T-cell (primary cell): ENCODE data around the gene LRP1B. TPM values are rescaled to one million over a fixed set of nuclear protein-coding genes. Genes with fewer than 3 reads are reported as not detected.

Experiments used
- ATAC-seq, 4 experiments: fragments of 200-7000 bp in 3 of 4; fragments of 150-1000 bp in 1 of 4; cut with Tn5 transposase; replicated peaks in 1 of 4; 1 replicate in 3 of 4; 2 replicates in 1 of 4; pipeline ENCODE4 v1.10.0; 2021; ENCODE audit warnings: moderate library complexity in 3 of 4, mild to moderate bottlenecking in 2 of 4, moderate number of reproducible peaks in 1 of 4
- CTCF ChIA-PET, 2 donors: fragments of 300-600 bp; sonication (Branson Sonifier 250); formaldehyde crosslinking; loops; one replicate each; lab custom pipeline; 2022; ENCODE audit warnings: antibody characterized with exemption in 2 of 2; lab: Charles Lee
- POLR2A ChIA-PET, 2 donors: fragments of 300-600 bp; sonication (Branson Sonifier 250); formaldehyde crosslinking; loops; one replicate each; lab custom pipeline; 2022; ENCODE audit warnings: antibody characterized with exemption in 2 of 2; lab: Charles Lee
- DNase-seq, 35 experiments: peaks; one replicate each; pipeline versions ENCODE4 v3.0.0 to v3.0.0-alpha.2; 2013 to 2023
- H3K27ac ChIP-seq: one replicate; pipeline ENCODE4 v1.5.1; 2013; ENCODE audit warnings: low read length
- H3K27me3 ChIP-seq, 2 experiments: replicated peaks in 1 of 2; 1 replicate in 1 of 2; 2 replicates in 1 of 2; pipeline versions ENCODE4 v1.6.1 to v1.7.0; 2013; ENCODE audit warnings: low read length in 1 of 2, mixed read lengths in 1 of 2; ENCODE audit not compliant: control insufficient read depth in 2 of 2, insufficient read depth in 2 of 2; ENCODE audit errors: extremely low read depth in 1 of 2
- H3K36me3 ChIP-seq, 2 donors: 1 replicate in 1 of 2; 2 replicates in 1 of 2; pipeline versions ENCODE4 v1.6.1 to v1.7.0; 2013; ENCODE audit warnings: low read length in 1 of 2; ENCODE audit not compliant: control insufficient read depth in 2 of 2, insufficient read depth in 1 of 2; ENCODE audit errors: extremely low read depth in 1 of 2
- H3K4me1 ChIP-seq, 2 experiments: 1 replicate in 1 of 2; 2 replicates in 1 of 2; pipeline versions ENCODE4 v1.6.1 to v1.7.0; 2013; ENCODE audit warnings: low read length in 2 of 2, mixed read lengths in 1 of 2; ENCODE audit not compliant: insufficient read depth in 2 of 2, control insufficient read depth in 1 of 2; ENCODE audit errors: extremely low read depth in 1 of 2
- H3K4me3 ChIP-seq, 2 donors: 1 replicate in 1 of 2; 2 replicates in 1 of 2; pipeline versions ENCODE4 v1.5.1 to v1.7.0; 2013; ENCODE audit warnings: mild to moderate bottlenecking in 2 of 2, low read length in 1 of 2, moderate library complexity in 1 of 2; ENCODE audit not compliant: control insufficient read depth in 1 of 2; ENCODE audit errors: extremely low read depth in 1 of 2
- H3K9me3 ChIP-seq: 2 replicates; pipeline ENCODE4 v1.7.0; 2013
- H3K27ac Mint-ChIP-seq, 2 donors: one replicate each; pipeline ENCODE4 v1.8.0; 2020 to 2021; ENCODE audit warnings: mild to moderate bottlenecking in 2 of 2, mixed read lengths in 2 of 2
- H3K27me3 Mint-ChIP-seq, 2 donors: one replicate each; pipeline ENCODE4 v1.8.0; 2021 to 2022; ENCODE audit warnings: mixed read lengths in 2 of 2
- H3K36me3 Mint-ChIP-seq: one replicate; pipeline ENCODE4 v1.8.0; 2021; ENCODE audit warnings: mixed read lengths
- H3K4me1 Mint-ChIP-seq, 3 donors: one replicate each; pipeline ENCODE4 v1.8.0; 2020 to 2022; ENCODE audit warnings: mixed read lengths in 3 of 3, mild to moderate bottlenecking in 1 of 3
- H3K4me3 Mint-ChIP-seq, 3 donors: one replicate each; pipeline ENCODE4 v1.8.0; 2020 to 2022; ENCODE audit warnings: mild to moderate bottlenecking in 3 of 3, mixed read lengths in 3 of 3, moderate library complexity in 3 of 3
- H3K9me3 Mint-ChIP-seq, 3 donors: one replicate each; pipeline ENCODE4 v1.8.0; 2020 to 2022; ENCODE audit warnings: mixed read lengths in 3 of 3
- WGBS: methylation state at CpG from one replicate; pipeline ENCODE4 v1.1.5; 2013; ENCODE audit warnings: missing lambda C conversion rate; ENCODE audit not compliant: insufficient coverage; 5-methylcytosine and 5-hydroxymethylcytosine counted together
- total RNA-seq, 35 experiments: library from RNA in 6 of 35; stranded (reverse) in 6 of 35; fragments of 120-200 nt in 1 of 35; gene quantifications; one replicate each; pipeline versions ENCODE4 v1.2.1 to v1.2.4 and lab custom pipeline; 2013 to 2026

LRP1B gene
- total RNA-seq, 5 donors from 2014 or later (not counting 1 experiment from before 2014, with no cell fraction given): not detected

DNA sequence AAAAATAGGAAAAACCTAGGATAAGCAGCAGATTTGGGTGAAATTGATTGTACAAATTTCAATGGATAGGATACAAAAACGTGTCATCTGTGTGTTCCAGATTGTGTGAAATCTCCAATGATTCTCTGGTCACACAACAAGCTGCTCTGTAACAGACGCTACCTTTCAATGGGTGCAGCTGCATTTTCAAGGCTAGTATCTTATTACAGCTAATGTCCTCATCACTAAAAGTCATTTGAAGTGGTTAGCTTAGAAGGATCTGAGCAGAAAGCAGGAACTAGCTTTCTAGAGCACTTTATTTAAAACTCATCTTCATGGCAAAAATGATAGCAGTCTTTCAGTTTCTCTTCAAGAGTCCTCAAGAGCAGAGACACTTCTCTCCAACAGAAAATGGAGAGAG lies 364.6 kb downstream of the LRP1B start:
- H3K4me3 ChIP-seq: no peak overlapping the region
- no CpG with 5 or more reads among the region's 2 CpGs for WGBS
- ATAC-seq (no peak), DNase-seq (no peak)
- Mint-ChIP-seq H3K27me3 (no peaks in the 10 kb centered on the region), H3K9me3 (peaks cover 5 to 11% (median 8%) of the 10 kb centered on the region in 3 donors), H3K36me3 (no peaks in the 10 kb centered on the region), H3K27ac (no peak overlapping the region), H3K4me3 (no peak overlapping the region), H3K4me1 (no peaks in the 10 kb centered on the region)
- ChIA-PET CTCF (no interaction called here), POLR2A (no interaction called here)
- no peaks in the 10 kb centered on the region for H3K9me3 ChIP-seq
- H3K36me3 ChIP-seq: no peaks in the 10 kb centered on the region
- H3K4me1 ChIP-seq: no peaks in the 10 kb centered on the region
- no peak overlapping the region for H3K27ac ChIP-seq
- H3K27me3 ChIP-seq: no peaks in the 10 kb centered on the region

GRCh38 chr2:141748616-141749015 lies 382.2 kb downstream of the LRP1B start:
- Mint-ChIP-seq H3K4me3 (no peak overlapping the region), H3K4me1 (no peaks in the 10 kb centered on the region), H3K9me3 (peaks cover 4 to 12% (median 8%) of the 10 kb centered on the region in 3 donors), H3K27ac (no peak overlapping the region), H3K27me3 (no peaks in the 10 kb centered on the region), H3K36me3 (no peaks in the 10 kb centered on the region)
- ATAC-seq (no peak), DNase-seq (no peak)
- Histone ChIP-seq H3K36me3 (no peaks in the 10 kb centered on the region), H3K27me3 (no peaks in the 10 kb centered on the region), H3K27ac (no peak overlapping the region), H3K9me3 (no peaks in the 10 kb centered on the region), H3K4me1 (no peaks in the 10 kb centered on the region), H3K4me3 (no peak overlapping the region)
- POLR2A ChIA-PET: no interaction called here
- CTCF ChIA-PET: no interaction called here
- WGBS: no CpG with 5 or more reads among the region's 1 CpG

- Histone ChIP-seq H3K27me3 (no peaks in the 10 kb centered on the region), H3K36me3 (no peaks in the 10 kb centered on the region), H3K4me3 (no peak overlapping the region), H3K9me3 (no peaks in the 10 kb centered on the region), H3K27ac (no peak overlapping the region), H3K4me1 (no peaks in the 10 kb centered on the region)
- WGBS: no CpG with 5 or more reads among the region's 3 CpGs
- ChIA-PET CTCF (no interaction called here), POLR2A (no interaction called here)
- Mint-ChIP-seq H3K4me3 (no peak overlapping the region), H3K36me3 (no peaks in the 10 kb centered on the region), H3K27me3 (no peaks in the 10 kb centered on the region), H3K4me1 (no peaks in the 10 kb centered on the region), H3K9me3 (peaks cover 12 to 25% (median 16%) of the 10 kb centered on the region in 3 donors), H3K27ac (no peak overlapping the region)
- ATAC-seq (no peak), DNase-seq (no peak)
These were observed 389.2 kb downstream of the LRP1B start for GRCh38 chr2:141741652-141742051.

DNA sequence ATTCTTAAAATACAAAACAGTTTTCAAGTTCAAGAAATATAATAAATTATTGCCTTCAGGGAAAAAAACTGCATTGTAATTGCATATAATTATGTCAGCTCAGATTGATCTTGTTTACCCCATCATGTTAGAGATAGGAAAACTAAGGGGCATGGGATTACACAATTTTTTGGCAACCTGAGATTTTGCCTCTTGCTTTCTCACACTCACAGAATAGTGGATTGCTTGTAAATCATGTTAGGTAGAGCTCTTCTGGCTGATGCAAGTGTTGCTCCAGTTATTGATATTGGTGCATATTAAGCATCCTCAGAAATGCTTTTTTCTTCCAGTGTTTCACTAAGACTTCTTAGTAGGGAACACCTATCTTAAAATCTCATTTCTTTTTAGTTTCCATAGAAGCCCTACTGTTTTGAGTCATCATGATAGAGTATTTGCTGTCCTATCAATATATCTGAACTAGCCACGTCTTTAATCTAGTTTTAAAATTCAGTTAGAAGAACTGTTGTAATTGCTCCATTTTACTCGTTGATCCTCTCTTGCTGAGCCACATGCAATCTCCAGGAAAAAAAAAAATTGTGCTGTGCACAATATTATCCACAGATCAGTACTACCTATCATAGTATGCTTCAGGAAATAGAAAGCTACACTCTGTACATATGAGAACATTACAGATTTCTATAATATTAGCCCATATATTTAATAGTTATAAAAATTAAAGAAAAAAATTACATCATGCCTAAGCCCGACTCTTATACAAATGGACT lies 393.1 kb downstream of the LRP1B start:
- H3K4me1 Mint-ChIP-seq: no peaks in the 10 kb centered on the region
- no peak overlapping the region for H3K4me3 Mint-ChIP-seq
- POLR2A ChIA-PET: no interaction called here
- H3K36me3 Mint-ChIP-seq: no peaks in the 10 kb centered on the region
- WGBS: 50% methylated on average over 2 of the region's 3 CpGs
- no peak overlapping the region for H3K27ac Mint-ChIP-seq
- H3K27me3 Mint-ChIP-seq: no peaks in the 10 kb centered on the region
- no peak overlapping the region for H3K27ac ChIP-seq
- H3K9me3 Mint-ChIP-seq: peaks cover 17 to 32% (median 20%) of the 10 kb centered on the region in 3 donors
- no peaks in the 10 kb centered on the region for H3K4me1 ChIP-seq
- no peaks in the 10 kb centered on the region for H3K9me3 ChIP-seq
- no peaks in the 10 kb centered on the region for H3K27me3 ChIP-seq
- ATAC-seq (no peak), DNase-seq (no peak)
- no peak overlapping the region for H3K4me3 ChIP-seq
- no peaks in the 10 kb centered on the region for H3K36me3 ChIP-seq
- CTCF ChIA-PET: no interaction called here

GRCh38 chr2:141736466-141736865 lies 394.4 kb downstream of the LRP1B start:
- Histone ChIP-seq H3K4me3 (no peak overlapping the region), H3K27ac (no peak overlapping the region), H3K4me1 (no peaks in the 10 kb centered on the region), H3K36me3 (no peaks in the 10 kb centered on the region), H3K27me3 (no peaks in the 10 kb centered on the region), H3K9me3 (no peaks in the 10 kb centered on the region)
- Mint-ChIP-seq H3K36me3 (no peaks in the 10 kb centered on the region), H3K27me3 (no peaks in the 10 kb centered on the region), H3K9me3 (peaks cover 18 to 34% (median 18%) of the 10 kb centered on the region in 3 donors), H3K27ac (no peak overlapping the region), H3K4me1 (no peaks in the 10 kb centered on the region), H3K4me3 (no peak overlapping the region)
- WGBS: 75% methylated on average over 2 of the region's 2 CpGs
- CTCF ChIA-PET: no interaction called here
- DNase-seq: no peak
- no peak for ATAC-seq
- POLR2A ChIA-PET: no interaction called here

DNA sequence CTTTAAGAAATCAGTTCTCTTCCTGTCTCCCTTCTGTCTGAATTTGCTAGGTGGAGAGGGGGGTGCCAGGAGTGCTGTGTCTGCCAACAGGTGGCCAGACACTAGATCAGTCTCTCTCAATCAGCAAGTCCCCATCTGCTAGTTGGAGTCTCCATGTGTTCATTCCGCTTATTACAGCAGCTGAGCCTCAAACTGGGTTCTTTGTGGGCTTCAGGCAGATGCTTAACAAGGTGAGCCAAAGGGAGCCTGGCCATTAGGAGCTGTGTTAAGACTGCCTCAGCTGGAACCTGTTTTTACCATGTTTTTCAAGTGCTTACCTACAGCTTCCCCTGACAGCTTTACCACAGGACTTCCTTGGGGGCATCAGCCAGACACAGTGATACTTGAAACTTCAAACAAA lies 401.9 kb downstream of the LRP1B start:
- H3K36me3 Mint-ChIP-seq: no peaks in the 10 kb centered on the region
- Histone ChIP-seq H3K9me3 (no peaks in the 10 kb centered on the region), H3K27me3 (no peaks in the 10 kb centered on the region), H3K36me3 (no peaks in the 10 kb centered on the region), H3K27ac (no peak overlapping the region), H3K4me1 (no peaks in the 10 kb centered on the region), H3K4me3 (no peak overlapping the region)
- ATAC-seq (no peak), DNase-seq (no peak)
- no peaks in the 10 kb centered on the region for H3K4me1 Mint-ChIP-seq
- no peaks in the 10 kb centered on the region for H3K27me3 Mint-ChIP-seq
- no CpG with 5 or more reads among the region's 1 CpG for WGBS
- no peak overlapping the region for H3K4me3 Mint-ChIP-seq
- no peak overlapping the region for H3K27ac Mint-ChIP-seq
- POLR2A ChIA-PET: no interaction called here
- peaks cover 9 to 36% (median 22%) of the 10 kb centered on the region in 3 donors for H3K9me3 Mint-ChIP-seq
- CTCF ChIA-PET: interaction anchor here in 1 of 2 donors (0.7 kb wide), 1 partner anchor 372 kb away, joined by 3 read pairs; no protein-coding TSS in a partner anchor
